ENCODE results near the gene TRIM52.

The TRIM52 gene

GRCh38 chr5:181258576-181258975, 2.4 kb downstream of the TRIM52 start:
- DNase-seq (ENCODE audit: low read depth in 2 of 3, low spot score in 1 of 3): no peak

GRCh38 chr5:181255836-181256578, 4.9 kb downstream of the TRIM52 start:
- no peak for DNase-seq (ENCODE audit: low read depth in 2 of 3, low spot score in 1 of 3)

- no peak for DNase-seq (ENCODE audit: low read depth in 2 of 3, low spot score in 1 of 3)
Observed at GRCh38 chr5:181255276-181255675, 5.7 kb downstream of the TRIM52 start.

- DNase-seq (ENCODE audit: low read depth in 2 of 3, low spot score in 1 of 3): no peak
Observed at GRCh38 chr5:181248277-181248676, 12.7 kb downstream of the TRIM52 start.

GRCh38 chr5:181246276-181247049, 14.5 kb downstream of the TRIM52 start:
- DNase-seq (ENCODE audit: low read depth in 2 of 3, low spot score in 1 of 3): peak; percentile 74 to 87 (median 76)

GRCh38 chr5:181245427-181246275, 15.3 kb downstream of the TRIM52 start:
- DNase-seq (ENCODE audit: low read depth in 2 of 3, low spot score in 1 of 3): no peak

GRCh38 chr5:181243564-181244343, 17.2 kb downstream of the TRIM52 start, which contains the start of gene RACK1:
RACK1 (minus strand) TSS chr5:181243906; CDS start chr5:181243800, 106 bp downstream.
- peak; percentile 82 to 86 (median 83) for DNase-seq (ENCODE audit: low read depth in 2 of 3, low spot score in 1 of 3)

- DNase-seq (ENCODE audit: low read depth in 2 of 3, low spot score in 1 of 3): no peak
Observed at GRCh38 chr5:181243018-181243563, 17.9 kb downstream of the TRIM52 start.

GRCh38 chr5:181242031-181242451, 18.9 kb downstream of the TRIM52 start:
- DNase-seq (ENCODE audit: low read depth in 2 of 3, low spot score in 1 of 3): no peak

GRCh38 chr5:181241393-181241975, 19.5 kb downstream of the TRIM52 start:
- DNase-seq (ENCODE audit: low read depth in 2 of 3, low spot score in 1 of 3): peak in 1 of 3 donors; percentile 52

GRCh38 chr5:181239062-181239663, 21.8 kb downstream of the TRIM52 start:
- DNase-seq (ENCODE audit: low read depth in 2 of 3, low spot score in 1 of 3): no peak

- DNase-seq (ENCODE audit: low read depth in 2 of 3, low spot score in 1 of 3): no peak
Observed at GRCh38 chr5:181237729-181238385, 23.1 kb downstream of the TRIM52 start.

GRCh38 chr5:181236954-181237641, 23.8 kb downstream of the TRIM52 start:
- no peak for DNase-seq (ENCODE audit: low read depth in 2 of 3, low spot score in 1 of 3)

GRCh38 chr5:181236471-181236870, 24.5 kb downstream of the TRIM52 start:
- DNase-seq (ENCODE audit: low read depth in 2 of 3, low spot score in 1 of 3): no peak

GRCh38 chr5:181235689-181236366, 25.1 kb downstream of the TRIM52 start:
- DNase-seq (ENCODE audit: low read depth in 2 of 3, low spot score in 1 of 3): no peak

- DNase-seq (ENCODE audit: low read depth in 2 of 3, low spot score in 1 of 3): no peak
Observed at GRCh38 chr5:181235323-181235688, 25.6 kb downstream of the TRIM52 start.

- no peak for DNase-seq (ENCODE audit: low read depth in 2 of 3, low spot score in 1 of 3)
Observed at GRCh38 chr5:181234455-181235306, 26.3 kb downstream of the TRIM52 start.

Data from stimulated activated CD4-positive, alpha-beta T cell treated with anti-CD3 and anti-CD28 coated beads, Interleukin-12 subunit alpha, Interleukin-12 subunit beta, amount 100 ng/mL, for 48 hours (primary cell).